ENCODE data around the gene TUBA4A.

TUBA4A gene

GRCh38 chr2:219253753-219254589, at the start of gene TUBA4A:
TUBA4A (minus strand) TSS chr2:219253918; CDS start chr2:219253858, 60 bp downstream.
- DNase-seq (ENCODE audit: extremely low read depth, low read depth), result no peak
- no peak for TF ChIP-seq CTCF (IDR thresholded peaks at IDR 0.05; ENCODE audit: low read depth, low read length)

GRCh38 chr2:219302412-219302968, 48.8 kb upstream of the TUBA4A start:
- DNase-seq (ENCODE audit: extremely low read depth, low read depth), result no peak
- no peak for TF ChIP-seq CTCF (IDR thresholded peaks at IDR 0.05; ENCODE audit: low read depth, low read length)

DNA sequence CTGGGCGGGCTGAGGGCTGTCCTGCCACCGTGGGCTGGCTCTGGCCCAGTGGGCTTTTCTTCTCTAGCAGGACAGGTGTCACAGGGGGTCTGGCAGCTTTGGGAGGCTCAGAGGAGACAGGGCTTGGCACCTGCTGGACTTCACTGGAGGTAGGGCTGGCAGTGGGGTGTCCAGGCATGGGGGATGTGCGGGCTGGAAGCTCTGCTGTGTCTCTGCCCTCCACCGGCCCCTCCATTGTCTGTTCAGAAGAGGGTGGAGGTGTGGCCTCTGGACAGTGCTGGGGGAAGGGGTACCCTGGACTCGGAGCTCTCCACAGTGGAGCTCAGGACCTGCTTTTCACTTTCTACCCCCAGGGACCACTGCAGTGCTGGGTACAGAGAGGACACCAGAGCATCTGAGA, 46.3 kb upstream of the TUBA4A start:
- DNase-seq (ENCODE audit: extremely low read depth, low read depth), result no peak
- TF ChIP-seq CTCF (IDR thresholded peaks at IDR 0.05; ENCODE audit: low read depth, low read length), result no peak

DNA sequence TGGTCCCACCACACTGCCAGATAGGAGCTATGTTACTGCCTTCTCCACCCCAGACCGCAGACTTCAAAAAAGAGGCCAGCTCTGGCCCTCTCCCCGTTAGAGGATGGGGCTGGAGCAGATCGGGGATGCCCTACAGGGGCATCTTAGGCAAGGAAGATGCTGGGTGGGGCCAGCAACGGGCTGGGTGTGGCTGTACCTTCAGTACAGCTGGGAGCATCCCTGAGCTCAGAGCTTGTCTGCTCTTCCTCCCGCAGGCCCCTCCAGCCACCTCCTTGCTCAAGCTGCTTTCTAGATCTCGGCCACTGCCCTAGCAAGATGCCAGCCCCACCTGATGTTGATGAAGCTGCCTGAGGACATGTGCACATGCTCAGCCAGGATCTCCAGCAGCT, 45.6 kb upstream of the TUBA4A start:
- no peak for DNase-seq (ENCODE audit: extremely low read depth, low read depth)

GRCh38 chr2:219298759-219299371, 45.1 kb upstream of the TUBA4A start:
- DNase-seq (ENCODE audit: extremely low read depth, low read depth), result peak; percentile 34
- TF ChIP-seq CTCF (IDR thresholded peaks at IDR 0.05; ENCODE audit: low read depth, low read length), result peak; percentile 98

More for the DNA sequence above, 45.6 kb upstream of the TUBA4A start:
- no peak for TF ChIP-seq CTCF (IDR thresholded peaks at IDR 0.05; ENCODE audit: low read depth, low read length)

GRCh38 chr2:219297766-219298456, 44.2 kb upstream of the TUBA4A start:
- DNase-seq (ENCODE audit: extremely low read depth, low read depth), result no peak
- no peak; the same call in 1 of the 2 replicates for TF ChIP-seq CTCF (IDR thresholded peaks at IDR 0.05; ENCODE audit: low read depth, low read length)

All from AG09319 (cell line).